Measurements from ENCODE around the gene DNM2.
"Not testable (repeated sequence)": the region's sequence is repeated elsewhere in the genome, so short reads cannot be mapped to it uniquely, and the experiment has no call there.

Gene DNM2

GRCh38 chr19:10839114-10840050 lies 121.5 kb downstream of the DNM2 start:
- DNase-seq: no peak

- no peak for DNase-seq
These were observed 124.9 kb downstream of the DNM2 start for GRCh38 chr19:10842788-10843187.

DNA sequence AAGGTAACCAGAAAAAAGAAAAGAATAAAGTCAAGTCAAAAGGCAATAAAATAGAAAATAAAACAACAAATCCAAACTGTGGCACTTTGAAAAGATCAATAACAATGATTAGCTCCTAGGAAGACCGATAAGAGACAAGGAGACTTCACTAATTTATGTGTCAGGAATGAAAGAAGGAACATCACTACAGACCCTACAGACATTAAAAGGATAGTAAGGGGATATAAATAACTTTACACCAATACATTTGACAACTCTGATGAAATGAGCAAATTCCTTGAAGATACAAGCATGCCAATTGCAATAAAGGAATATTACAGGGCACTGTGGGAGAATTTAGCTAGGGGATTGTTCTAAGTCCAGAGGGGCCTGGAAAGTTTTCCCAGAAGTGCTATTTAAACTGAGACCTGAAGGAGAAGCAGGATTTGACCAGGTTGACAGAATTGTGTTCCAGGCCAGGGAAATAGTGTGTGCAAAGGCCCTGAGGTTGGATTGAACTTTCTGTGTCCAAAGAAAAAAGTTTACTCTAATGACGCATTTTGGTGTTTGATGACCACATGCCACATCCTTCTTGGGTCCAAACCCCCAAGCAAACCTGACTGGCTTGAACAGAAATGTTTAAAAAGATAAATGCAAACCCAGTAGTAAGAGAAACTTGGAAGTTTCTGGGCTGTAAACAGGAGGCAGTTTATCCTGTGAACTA lies 128.8 kb downstream of the DNM2 start:
- no peak for DNase-seq

- no peak for DNase-seq
These were observed 130.5 kb downstream of the DNM2 start, which contains the start of gene C19orf38 for GRCh38 chr19:10848230-10848856. TSS of gene C19orf38 (plus strand) at chr19:10848415. CDS start at chr19:10848509, 94 bp downstream.

GRCh38 chr19:10850631-10851030 lies 132.8 kb downstream of the DNM2 start:
- no peak for DNase-seq

DNA sequence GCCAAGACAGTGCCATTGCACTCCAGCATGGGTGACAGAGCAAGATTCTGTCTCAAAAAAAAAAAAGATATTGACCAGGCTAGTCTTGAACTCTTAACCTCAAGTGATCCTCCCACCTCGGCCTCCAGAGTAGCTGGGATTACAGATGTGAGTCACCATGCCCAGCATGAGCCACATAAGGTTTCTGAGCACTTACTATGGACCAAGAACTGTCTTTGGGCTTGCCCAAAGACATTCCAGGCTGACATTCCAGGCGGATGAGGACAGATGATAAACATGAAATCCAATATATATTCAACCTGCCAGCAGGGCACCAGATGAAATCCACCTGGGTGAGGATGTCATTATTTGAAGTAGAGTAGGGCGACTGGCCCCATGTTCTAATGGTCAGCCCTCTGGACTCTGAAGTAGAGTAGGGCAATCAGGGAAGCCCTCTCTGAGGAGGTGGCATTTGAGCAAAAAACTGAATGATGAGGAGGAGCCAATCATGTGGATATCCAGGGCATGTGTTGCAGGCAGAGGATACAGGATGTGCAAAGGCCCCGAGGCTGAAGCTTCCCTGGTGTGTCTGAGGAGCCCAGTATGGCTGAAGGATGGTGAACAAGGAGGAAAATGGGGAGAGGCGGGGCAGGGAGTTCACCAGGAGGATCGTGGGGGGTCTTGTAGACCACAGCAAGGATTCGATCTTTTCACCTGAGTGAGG lies 134.4 kb downstream of the DNM2 start:
- DNase-seq: no peak

- DNase-seq: no peak
These were observed 135.1 kb downstream of the DNM2 start for GRCh38 chr19:10852941-10853340.

GRCh38 chr19:10854350-10855089 lies 136.6 kb downstream of the DNM2 start:
- DNase-seq: no peak

DNA sequence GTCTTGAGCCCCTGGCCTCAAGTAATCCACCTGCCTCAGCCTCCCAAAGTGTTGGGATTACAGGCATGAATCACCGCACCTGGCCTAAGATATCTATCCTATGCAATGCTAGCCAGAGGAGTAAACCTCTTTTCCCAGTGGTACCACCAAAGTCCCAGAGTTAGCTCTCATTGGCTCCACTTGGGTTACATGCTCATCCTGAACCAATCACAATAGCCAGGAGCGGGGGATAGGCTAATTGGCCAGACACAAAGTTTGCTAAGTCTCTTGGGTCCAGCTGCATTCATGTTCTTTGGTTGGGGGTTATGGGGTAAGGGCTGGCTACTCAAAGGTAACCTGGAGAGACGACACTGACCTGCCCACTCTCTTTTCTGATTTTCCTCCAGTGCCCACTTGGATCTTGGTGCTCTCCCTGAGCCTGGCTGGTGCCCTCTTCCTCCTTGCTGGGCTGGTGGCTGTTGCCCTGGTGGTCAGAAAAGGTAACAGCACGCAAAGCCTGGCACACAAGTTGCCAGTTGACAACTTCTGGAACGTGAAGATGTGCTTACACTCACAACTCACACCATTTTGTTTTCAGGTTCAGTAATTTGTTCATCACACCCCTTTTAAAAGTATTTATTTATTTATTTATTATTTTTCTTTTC lies 138.1 kb downstream of the DNM2 start:
- no peak for DNase-seq

- DNase-seq: not testable (repeated sequence)
These were observed 139.0 kb downstream of the DNM2 start for GRCh38 chr19:10856899-10857298.

DNA sequence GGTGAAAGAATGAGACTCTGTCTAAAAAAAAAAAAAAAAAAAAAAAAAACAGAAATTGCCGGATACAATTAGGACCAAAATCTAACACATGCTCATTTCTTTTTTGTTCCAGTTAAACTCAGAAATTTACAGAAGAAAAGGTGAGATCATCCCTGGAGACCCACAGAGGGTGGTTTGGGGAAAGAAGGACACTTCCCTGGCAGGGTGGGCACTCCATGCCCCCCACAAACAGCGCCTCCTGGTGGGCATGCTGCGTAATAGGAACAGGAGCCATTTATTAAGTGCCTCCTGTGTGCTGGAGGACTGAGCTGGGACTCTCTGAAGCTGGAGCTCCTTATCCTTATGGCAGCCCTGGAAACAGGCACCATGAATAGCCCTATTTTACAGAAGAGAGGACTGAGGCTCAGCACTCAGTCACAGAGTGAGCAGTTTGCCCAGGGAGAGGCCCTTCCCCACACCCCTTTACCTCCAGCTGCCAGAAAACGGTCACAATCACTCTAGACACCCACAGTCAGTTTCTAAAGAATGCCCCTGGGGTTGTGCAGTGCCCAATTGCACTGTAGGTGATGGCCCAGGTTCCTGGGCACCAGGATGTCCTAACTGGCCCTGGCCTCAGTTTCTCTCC lies 140.4 kb downstream of the DNM2 start:
- no peak for DNase-seq

GRCh38 chr19:10861103-10861651 lies 143.3 kb downstream of the DNM2 start:
- no peak for DNase-seq

GRCh38 chr19:10862561-10863106 lies 144.8 kb downstream of the DNM2 start:
- DNase-seq: no peak

- DNase-seq: no peak
These were observed 145.3 kb downstream of the DNM2 start for GRCh38 chr19:10863107-10863717.

- DNase-seq: peak; percentile 53
These were observed 146.6 kb downstream of the DNM2 start for GRCh38 chr19:10864538-10864899.

- no peak for DNase-seq
These were observed 148.6 kb downstream of the DNM2 start for GRCh38 chr19:10866495-10866894.

DNA sequence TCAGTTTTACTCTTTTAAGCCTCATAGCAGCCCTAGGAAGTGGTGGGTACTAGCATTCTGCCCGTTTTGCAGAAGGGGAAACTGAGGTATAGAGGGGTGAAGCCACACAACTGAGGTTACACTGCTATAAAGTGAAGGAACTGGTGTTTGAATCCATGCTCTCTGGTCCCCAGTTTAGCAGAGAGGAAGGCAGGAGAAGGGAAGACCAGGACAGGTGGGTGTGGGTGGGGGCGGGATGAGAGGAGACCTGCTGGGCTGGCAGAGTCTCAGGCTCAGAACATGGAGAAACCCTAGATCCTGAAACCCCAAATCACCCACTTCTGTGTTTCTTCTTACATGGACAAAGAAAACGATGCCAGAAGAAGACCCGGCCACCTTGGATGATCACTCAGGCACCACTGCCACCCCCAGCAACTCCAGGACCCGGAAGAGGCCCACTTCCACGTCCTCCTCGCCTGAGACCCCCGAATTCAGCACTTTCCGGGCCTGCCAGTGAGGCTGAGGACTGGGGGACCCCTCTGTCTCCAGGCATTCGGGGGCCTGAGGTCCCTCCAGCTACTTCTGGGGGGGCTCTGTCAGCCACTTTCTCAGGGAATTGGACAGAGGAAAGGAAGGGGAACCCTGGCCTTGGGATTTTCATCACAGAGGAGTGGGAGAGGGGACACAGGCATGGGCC lies 151.1 kb downstream of the DNM2 start:
- DNase-seq: no peak

GRCh38 chr19:10869872-10870311 lies 152.0 kb downstream of the DNM2 start:
- not testable (repeated sequence) for DNase-seq

DNA sequence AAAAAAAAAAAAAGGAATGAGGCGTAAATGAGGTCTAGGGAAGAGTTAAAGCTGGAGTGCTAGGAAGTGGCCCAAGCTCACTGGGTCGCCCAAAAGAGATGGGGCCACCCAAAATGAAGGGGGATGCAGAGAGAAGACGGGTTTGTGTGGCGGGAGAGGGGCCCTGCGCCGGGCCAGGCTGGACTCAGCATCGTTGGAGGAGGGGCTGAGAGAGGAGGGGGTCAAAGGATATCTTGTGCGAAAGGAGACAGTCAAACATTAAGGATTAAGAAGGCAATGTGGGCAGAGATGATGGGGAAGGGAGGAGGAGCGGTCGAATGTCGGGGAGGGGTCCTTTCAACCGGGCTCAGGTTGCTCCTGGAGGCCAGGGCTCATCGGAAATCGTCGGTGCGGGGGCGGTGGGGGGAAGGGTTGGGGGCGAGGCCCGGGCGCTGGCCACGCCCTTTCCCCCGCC lies 152.6 kb downstream of the DNM2 start:
- no peak for DNase-seq
